Dendritic cell treated with granulocyte-macrophage colony-stimulating factor and Interleukin-4, amounts not matched to agents 40 ng/mL and 50 ng/mL, for 4 days (primary cell): ENCODE measurements around the gene CLTRN.
"Not testable (repeated sequence)": the region's sequence is repeated elsewhere in the genome, so short reads cannot be mapped to it uniquely, and the experiment has no call there.

Experiments
- H3K27ac Mint-ChIP-seq: one replicate; pipeline ENCODE4 v1.8.0; 2022; ENCODE audit warnings: mild to moderate bottlenecking, mixed read lengths
- H3K27me3 Mint-ChIP-seq: one replicate; pipeline ENCODE4 v1.8.0; 2022; ENCODE audit warnings: mild to moderate bottlenecking, mixed read lengths
- H3K36me3 Mint-ChIP-seq: one replicate; pipeline ENCODE4 v1.8.0; 2022; ENCODE audit warnings: low read depth, mixed read lengths
- H3K4me1 Mint-ChIP-seq: one replicate; pipeline ENCODE4 v1.8.0; 2022; ENCODE audit warnings: low read depth, mixed read lengths
- H3K4me3 Mint-ChIP-seq: one replicate; pipeline ENCODE4 v1.8.0; 2022; ENCODE audit warnings: mild to moderate bottlenecking, moderate library complexity, mixed read lengths
- H3K9me3 Mint-ChIP-seq: one replicate; pipeline ENCODE4 v1.8.0; 2022; ENCODE audit warnings: mixed read lengths
- intact Hi-C: fragments of 100-400 bp; cut with micrococcal nuclease; formaldehyde crosslinking; loops from one replicate; pipeline ENCODE4 v1.15.0; 2022

CLTRN gene, protein sequence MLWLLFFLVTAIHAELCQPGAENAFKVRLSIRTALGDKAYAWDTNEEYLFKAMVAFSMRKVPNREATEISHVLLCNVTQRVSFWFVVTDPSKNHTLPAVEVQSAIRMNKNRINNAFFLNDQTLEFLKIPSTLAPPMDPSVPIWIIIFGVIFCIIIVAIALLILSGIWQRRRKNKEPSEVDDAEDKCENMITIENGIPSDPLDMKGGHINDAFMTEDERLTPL

DNA sequence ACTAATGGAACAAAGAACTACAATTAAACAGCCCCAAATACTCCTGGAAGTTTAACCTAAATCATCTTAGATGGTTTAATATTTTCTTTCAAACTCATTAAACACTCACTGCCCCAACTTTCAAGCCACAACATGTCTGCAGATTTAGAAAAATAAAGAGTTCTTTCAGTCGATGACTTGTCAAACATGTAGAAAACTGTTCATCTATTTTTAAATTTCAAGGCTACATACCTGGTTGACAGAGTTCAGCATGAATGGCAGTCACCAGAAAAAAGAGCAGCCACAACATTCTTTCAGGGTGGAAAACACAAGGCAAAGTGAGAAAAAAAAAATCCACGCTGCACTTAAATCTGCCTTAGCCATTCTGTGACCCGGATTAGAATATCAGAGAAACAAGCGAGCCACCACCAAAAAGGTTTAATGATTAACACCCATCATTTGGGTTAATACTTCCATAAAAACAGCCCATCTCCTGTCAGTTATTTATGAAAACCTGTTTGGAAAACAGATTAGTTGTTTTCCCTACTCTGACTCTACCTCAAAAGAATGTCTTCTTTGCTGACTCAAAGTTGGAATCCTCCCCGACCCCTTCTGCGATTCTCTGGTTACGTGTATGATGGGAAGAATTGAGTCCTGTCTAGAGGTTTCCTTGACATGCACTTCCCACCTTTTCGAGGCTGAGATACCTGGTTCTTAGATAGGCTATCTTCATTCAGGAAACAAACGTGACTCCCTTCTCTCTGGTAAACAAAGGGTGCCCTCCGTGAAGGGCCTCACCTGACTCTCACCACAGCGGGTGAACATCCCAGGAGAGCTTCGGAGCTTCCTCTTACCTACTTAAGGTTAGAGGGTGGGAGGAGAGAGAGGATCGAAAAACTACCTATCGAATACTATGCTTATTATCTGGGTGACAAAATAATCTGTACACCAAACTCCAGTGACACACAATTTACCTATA, at the start of gene CLTRN:
CLTRN (minus strand) TSS at position 319 of the 958 bp plus-strand sequence; CDS start at position 289, 30 bp downstream.
- H3K27me3 Mint-ChIP-seq, result peaks cover 7% of the 10 kb centered on the region
- no peak within 1 kb of the TSS for H3K4me3 Mint-ChIP-seq
- no peaks in the 10 kb centered on the region for H3K4me1 Mint-ChIP-seq
- H3K36me3 Mint-ChIP-seq, result no peaks in the 10 kb centered on the region
- no peaks in the 10 kb centered on the region for H3K9me3 Mint-ChIP-seq
- intact Hi-C loops, result no loop called here
- H3K27ac Mint-ChIP-seq, result no peak within 1 kb of the TSS

- H3K27me3 Mint-ChIP-seq, H3K4me1 Mint-ChIP-seq, H3K4me3 Mint-ChIP-seq, H3K27ac Mint-ChIP-seq, H3K9me3 Mint-ChIP-seq, intact Hi-C loops: not testable (repeated sequence)
- H3K36me3 Mint-ChIP-seq, result peaks cover 29% of the 10 kb centered on the region
Measured at GRCh38 chrX:15704273-15704672, 39.7 kb upstream of the CLTRN start.

DNA sequence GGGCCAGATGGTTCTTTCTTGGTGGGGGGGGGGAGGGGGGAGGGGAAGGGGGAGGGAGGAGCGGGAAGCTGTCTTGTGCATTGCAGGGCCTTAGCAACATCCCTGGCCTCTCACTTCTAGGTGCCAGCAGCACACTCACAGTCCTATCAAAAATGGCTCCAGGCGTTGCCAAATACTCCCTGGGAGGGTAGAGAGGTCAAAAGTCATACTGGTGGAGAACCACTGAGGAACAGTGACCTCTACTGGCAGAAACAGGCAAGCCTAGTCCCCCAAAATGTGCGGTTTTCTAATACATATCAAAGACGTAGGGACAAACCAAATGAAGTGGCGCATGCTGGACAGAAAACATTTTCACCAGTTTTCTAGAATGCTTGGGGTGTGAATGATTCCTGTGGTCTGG, 39.2 kb upstream of the CLTRN start:
- H3K4me1 Mint-ChIP-seq, H3K9me3 Mint-ChIP-seq, H3K27me3 Mint-ChIP-seq, H3K4me3 Mint-ChIP-seq, intact Hi-C loops, H3K27ac Mint-ChIP-seq: not testable (repeated sequence)
- H3K36me3 Mint-ChIP-seq, result peaks cover 33% of the 10 kb centered on the region

GRCh38 chrX:15702488-15703371, 38.1 kb upstream of the CLTRN start:
- no peaks in the 10 kb centered on the region for H3K27me3 Mint-ChIP-seq
- intact Hi-C loops, result no loop called here
- no peak overlapping the region for H3K27ac Mint-ChIP-seq
- H3K4me3 Mint-ChIP-seq, result no peak overlapping the region
- H3K36me3 Mint-ChIP-seq, result peaks cover 33% of the 10 kb centered on the region
- no peaks in the 10 kb centered on the region for H3K4me1 Mint-ChIP-seq
- no peaks in the 10 kb centered on the region for H3K9me3 Mint-ChIP-seq

GRCh38 chrX:15696516-15696915, 31.9 kb upstream of the CLTRN start:
- Mint-ChIP-seq H3K4me1 (no peaks in the 10 kb centered on the region), H3K27me3 (no peaks in the 10 kb centered on the region), H3K4me3 (no peak overlapping the region), H3K27ac (peak overlapping the region; percentile 23), H3K9me3 (no peaks in the 10 kb centered on the region), H3K36me3 (peaks cover 61% of the 10 kb centered on the region)
- intact Hi-C loops, result no loop called here

GRCh38 chrX:15694941-15695451, 30.4 kb upstream of the CLTRN start:
- H3K36me3 Mint-ChIP-seq, result peaks cover 67% of the 10 kb centered on the region
- H3K9me3 Mint-ChIP-seq, result no peaks in the 10 kb centered on the region
- H3K4me1 Mint-ChIP-seq, result no peaks in the 10 kb centered on the region
- no peaks in the 10 kb centered on the region for H3K27me3 Mint-ChIP-seq
- intact Hi-C loops, result no loop called here
- H3K4me3 Mint-ChIP-seq, result no peak overlapping the region
- peak overlapping the region; percentile 6 for H3K27ac Mint-ChIP-seq

DNA sequence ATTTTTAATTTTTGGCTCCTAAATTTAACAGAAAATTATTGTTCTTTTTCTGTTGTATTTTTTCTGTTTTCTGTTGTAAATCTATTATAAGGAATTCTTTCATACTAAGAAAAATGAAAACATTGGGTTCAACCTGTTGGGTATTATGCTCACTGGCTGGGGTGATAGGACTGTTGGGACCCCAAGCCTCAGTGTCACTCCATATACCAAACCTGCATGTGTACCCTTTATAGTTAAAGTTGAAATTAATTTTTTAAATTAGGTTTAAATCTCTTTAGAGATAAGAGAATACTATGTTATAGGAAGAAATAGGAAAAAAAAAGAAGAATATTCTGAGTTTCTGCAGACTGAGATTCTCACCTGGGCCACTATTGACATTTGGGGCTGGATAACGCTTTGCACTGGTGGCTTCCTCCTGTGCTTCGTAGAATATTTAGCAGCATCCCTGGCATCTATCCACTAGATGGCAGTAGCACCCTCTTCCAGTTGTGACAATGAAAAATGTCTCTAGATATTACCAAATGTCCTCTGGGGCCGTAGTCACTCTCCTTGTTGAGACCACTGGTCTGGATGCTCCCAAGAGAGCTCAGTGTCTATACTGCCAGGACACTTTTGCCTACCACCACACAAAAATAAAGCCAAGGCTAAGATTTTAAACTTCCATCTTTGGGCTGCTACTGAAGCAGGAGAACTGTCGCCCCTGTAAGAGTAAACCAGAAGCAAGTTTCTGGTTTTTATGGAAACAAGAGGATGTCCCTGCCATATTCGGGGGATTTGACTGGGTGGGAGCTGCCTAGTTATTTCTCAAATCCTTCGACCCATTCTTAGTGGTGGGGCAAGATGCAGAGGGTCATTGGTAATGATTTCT, 22.4 kb upstream of the CLTRN start:
- no peaks in the 10 kb centered on the region for H3K27me3 Mint-ChIP-seq
- peaks cover 31% of the 10 kb centered on the region for H3K36me3 Mint-ChIP-seq
- H3K9me3 Mint-ChIP-seq, result no peaks in the 10 kb centered on the region
- H3K27ac Mint-ChIP-seq, result no peak overlapping the region
- no peak overlapping the region for H3K4me3 Mint-ChIP-seq
- intact Hi-C loops, result loop anchor here (5.0 kb wide), 2 partner anchors 50 to 285 kb away; partner anchors contain the start of gene CA5B
- peaks cover 16% of the 10 kb centered on the region for H3K4me1 Mint-ChIP-seq

DNA sequence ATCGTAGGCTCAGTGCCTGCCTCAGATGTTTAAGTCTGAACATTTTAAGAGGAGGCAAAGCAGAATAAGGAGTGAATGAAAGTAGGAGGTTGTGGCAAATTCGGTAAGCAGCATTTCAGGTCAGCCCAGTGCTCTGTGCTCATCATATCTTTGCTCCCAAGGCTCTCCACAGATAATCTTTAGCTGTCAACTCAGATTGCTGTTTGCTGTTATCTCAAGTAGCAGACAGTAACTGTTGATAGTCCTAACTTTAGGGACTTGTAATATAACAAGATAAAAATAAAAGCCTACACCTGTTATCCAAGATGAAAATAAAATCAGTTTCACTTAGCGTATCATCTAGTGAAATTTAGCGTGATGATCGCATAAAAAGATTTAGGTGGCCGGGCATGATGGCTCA, 18.6 kb upstream of the CLTRN start:
- no peaks in the 10 kb centered on the region for H3K9me3 Mint-ChIP-seq
- no peak overlapping the region for H3K4me3 Mint-ChIP-seq
- no peak overlapping the region for H3K27ac Mint-ChIP-seq
- H3K4me1 Mint-ChIP-seq, result peaks cover 30% of the 10 kb centered on the region
- intact Hi-C loops, result no loop called here
- H3K27me3 Mint-ChIP-seq, result no peaks in the 10 kb centered on the region
- peaks cover 16% of the 10 kb centered on the region for H3K36me3 Mint-ChIP-seq

DNA sequence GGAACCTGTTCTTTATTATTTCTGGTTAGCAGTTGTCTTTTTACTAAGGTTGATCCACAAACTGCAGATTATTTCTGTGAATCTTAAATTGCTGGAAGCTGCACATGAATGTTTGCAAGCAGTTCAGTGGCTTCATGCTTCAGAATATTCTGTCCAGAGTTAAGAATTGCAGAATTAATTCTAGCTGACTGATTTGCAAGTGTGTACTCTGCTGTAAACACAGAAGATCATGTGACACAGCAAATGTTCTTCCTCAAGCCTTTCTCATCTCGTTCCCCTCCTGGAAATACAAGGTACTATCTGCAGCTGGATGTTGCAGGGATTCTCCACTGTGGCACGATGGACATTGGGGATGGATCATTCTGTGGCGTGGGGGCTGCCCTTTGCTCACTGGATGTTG, 16.8 kb upstream of the CLTRN start:
- Mint-ChIP-seq H3K4me1 (peaks cover 32% of the 10 kb centered on the region), H3K27ac (no peak overlapping the region), H3K36me3 (peaks cover 20% of the 10 kb centered on the region), H3K9me3 (no peaks in the 10 kb centered on the region), H3K4me3 (no peak overlapping the region), H3K27me3 (no peaks in the 10 kb centered on the region)
- intact Hi-C loops, result no loop called here

DNA sequence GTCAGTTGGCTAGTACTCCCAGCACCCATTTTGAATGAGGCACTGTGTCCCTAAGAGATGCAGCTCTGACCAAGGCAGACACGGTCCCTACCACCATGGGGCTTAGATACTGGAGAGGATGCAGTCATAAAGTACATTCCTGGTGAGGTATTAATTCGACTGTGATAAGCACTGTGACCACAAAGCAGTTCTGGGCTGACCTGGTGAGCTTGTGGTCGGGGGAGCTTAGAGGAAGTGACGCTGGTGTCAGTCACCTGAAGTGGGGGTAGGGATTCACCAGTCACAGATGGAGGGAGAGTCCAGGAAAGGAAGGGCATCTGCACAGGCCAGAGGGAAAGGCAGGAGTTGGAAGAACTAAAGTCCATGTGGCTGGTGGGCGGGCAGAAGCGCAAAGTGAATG, 15.8 kb upstream of the CLTRN start:
- Mint-ChIP-seq H3K9me3 (no peaks in the 10 kb centered on the region), H3K4me1 (peaks cover 27% of the 10 kb centered on the region), H3K27me3 (no peaks in the 10 kb centered on the region), H3K27ac (peak overlapping the region; percentile 44), H3K4me3 (no peak overlapping the region), H3K36me3 (peaks cover 20% of the 10 kb centered on the region)
- intact Hi-C loops, result no loop called here

DNA sequence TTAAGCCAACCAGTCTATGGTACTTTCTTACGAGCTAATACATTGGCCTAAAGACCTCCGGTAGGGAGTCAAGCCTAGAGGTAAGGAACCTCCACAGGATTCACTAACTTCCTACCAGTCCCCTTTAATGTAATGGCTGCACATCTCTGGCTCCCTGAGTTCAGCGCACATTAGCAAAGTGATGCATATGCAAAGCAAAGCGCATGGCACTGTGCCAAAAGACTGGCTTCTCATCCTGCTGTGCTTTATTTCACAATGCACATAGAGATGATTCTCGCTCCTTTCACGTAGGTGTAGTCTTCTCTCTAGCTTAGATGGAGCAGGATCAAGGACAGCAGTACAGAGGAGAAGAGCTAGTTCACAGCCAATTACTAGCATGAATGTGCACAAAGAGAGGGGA, 14.6 kb upstream of the CLTRN start:
- H3K27ac Mint-ChIP-seq, result no peak overlapping the region
- H3K4me1 Mint-ChIP-seq, result peaks cover 21% of the 10 kb centered on the region
- no peaks in the 10 kb centered on the region for H3K9me3 Mint-ChIP-seq
- H3K36me3 Mint-ChIP-seq, result peaks cover 20% of the 10 kb centered on the region
- no peak overlapping the region for H3K4me3 Mint-ChIP-seq
- intact Hi-C loops, result no loop called here
- no peaks in the 10 kb centered on the region for H3K27me3 Mint-ChIP-seq

- intact Hi-C loops, result no loop called here
- Mint-ChIP-seq H3K4me3 (no peak overlapping the region), H3K27ac (no peak overlapping the region)
Measured at GRCh38 chrX:15678339-15678738, 13.7 kb upstream of the CLTRN start.

DNA sequence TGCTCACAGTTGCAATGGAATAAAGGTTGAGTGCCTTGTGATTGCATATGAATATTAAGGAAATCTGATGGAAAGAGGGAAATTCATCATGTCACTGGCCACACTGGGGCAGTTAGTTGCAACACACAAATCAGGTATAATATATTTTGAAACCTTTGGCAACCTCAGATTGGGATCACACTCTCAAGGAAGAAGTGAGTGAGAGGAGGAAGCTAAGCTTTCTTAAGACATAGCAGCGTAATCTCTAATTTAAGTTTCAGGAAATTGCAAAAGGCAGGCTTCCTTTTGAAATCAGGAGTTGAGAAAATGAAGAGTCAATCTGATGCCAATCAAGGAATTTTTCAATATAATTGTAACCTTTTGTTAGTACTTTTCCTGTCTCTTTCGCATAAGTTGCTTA, 12.3 kb upstream of the CLTRN start:
- no peak overlapping the region for H3K27ac Mint-ChIP-seq
- peaks cover 20% of the 10 kb centered on the region for H3K36me3 Mint-ChIP-seq
- no peaks in the 10 kb centered on the region for H3K9me3 Mint-ChIP-seq
- intact Hi-C loops, result no loop called here
- H3K4me3 Mint-ChIP-seq, result no peak overlapping the region
- peaks cover 30% of the 10 kb centered on the region for H3K4me1 Mint-ChIP-seq
- no peaks in the 10 kb centered on the region for H3K27me3 Mint-ChIP-seq

More at GRCh38 chrX:15678339-15678738, 13.7 kb upstream of the CLTRN start:
- H3K27me3 Mint-ChIP-seq, result no peaks in the 10 kb centered on the region
- H3K9me3 Mint-ChIP-seq, result no peaks in the 10 kb centered on the region
- H3K36me3 Mint-ChIP-seq, result peaks cover 20% of the 10 kb centered on the region
- peaks cover 29% of the 10 kb centered on the region for H3K4me1 Mint-ChIP-seq
